AG04449 (cell line): ENCODE data around the gene CCDC169.

Experiments used
- CTCF ChIA-PET: fragments of 350-600 bp; formaldehyde crosslinking; extraction: SDS; loops from one replicate; lab custom pipeline; 2021; ENCODE audit warnings: antibody characterized with exemption; lab: Yijun Ruan, JAX
- POLR2A ChIA-PET: fragments of 400-600, 350-600 bp; formaldehyde crosslinking; extraction: SDS; loops from one replicate; lab custom pipeline; 2020; ENCODE audit warnings: antibody characterized with exemption, inconsistent platforms; lab: Yijun Ruan, JAX
- DNase-seq: peaks from one replicate; pipeline ENCODE4 v3.0.0-alpha.2; 2010; ENCODE audit warnings: low read depth, low spot score
- H3K4me3 ChIP-seq: 2 replicates; pipeline ENCODE4 v1.5.1; 2011; ENCODE audit warnings: low read depth, mild to moderate bottlenecking, control low read depth, low read length
- TF ChIP-seq, protein P1 (sequence below): IDR thresholded peaks from one replicate; pipeline ENCODE4 v1.5.1; 2011; ENCODE audit warnings: mild to moderate bottlenecking, moderate library complexity, low read length, control low read depth, inconsistent platforms; ENCODE audit not compliant: insufficient read depth; ENCODE audit errors: missing control alignments

CCDC169 gene

DNA sequence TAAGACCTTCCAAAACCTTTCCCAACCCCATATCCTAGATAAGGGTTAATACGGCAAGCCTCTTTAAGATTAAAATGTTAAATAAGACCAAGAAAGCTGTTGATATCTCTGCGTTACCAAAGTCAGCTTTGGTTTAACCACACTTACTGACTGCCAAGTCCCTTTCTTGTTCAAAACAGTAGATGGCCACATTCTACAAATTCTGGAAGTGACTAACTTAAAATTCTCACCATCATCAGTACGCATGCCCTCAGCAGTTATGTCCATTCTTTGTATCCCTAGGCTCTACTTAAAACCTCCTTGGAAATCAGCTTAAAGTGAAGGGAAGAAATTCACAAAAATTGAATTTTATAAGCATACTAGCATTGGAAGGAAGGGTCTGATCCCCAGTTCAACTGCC lies 106.8 kb downstream of the CCDC169 start:
- DNase-seq = no peak
- TF ChIP-seq, protein P1, sequence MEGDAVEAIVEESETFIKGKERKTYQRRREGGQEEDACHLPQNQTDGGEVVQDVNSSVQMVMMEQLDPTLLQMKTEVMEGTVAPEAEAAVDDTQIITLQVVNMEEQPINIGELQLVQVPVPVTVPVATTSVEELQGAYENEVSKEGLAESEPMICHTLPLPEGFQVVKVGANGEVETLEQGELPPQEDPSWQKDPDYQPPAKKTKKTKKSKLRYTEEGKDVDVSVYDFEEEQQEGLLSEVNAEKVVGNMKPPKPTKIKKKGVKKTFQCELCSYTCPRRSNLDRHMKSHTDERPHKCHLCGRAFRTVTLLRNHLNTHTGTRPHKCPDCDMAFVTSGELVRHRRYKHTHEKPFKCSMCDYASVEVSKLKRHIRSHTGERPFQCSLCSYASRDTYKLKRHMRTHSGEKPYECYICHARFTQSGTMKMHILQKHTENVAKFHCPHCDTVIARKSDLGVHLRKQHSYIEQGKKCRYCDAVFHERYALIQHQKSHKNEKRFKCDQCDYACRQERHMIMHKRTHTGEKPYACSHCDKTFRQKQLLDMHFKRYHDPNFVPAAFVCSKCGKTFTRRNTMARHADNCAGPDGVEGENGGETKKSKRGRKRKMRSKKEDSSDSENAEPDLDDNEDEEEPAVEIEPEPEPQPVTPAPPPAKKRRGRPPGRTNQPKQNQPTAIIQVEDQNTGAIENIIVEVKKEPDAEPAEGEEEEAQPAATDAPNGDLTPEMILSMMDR = no peak
- POLR2A ChIA-PET = no interaction called here
- CTCF ChIA-PET = no interaction called here
- H3K4me3 ChIP-seq = no peak overlapping the region

DNA sequence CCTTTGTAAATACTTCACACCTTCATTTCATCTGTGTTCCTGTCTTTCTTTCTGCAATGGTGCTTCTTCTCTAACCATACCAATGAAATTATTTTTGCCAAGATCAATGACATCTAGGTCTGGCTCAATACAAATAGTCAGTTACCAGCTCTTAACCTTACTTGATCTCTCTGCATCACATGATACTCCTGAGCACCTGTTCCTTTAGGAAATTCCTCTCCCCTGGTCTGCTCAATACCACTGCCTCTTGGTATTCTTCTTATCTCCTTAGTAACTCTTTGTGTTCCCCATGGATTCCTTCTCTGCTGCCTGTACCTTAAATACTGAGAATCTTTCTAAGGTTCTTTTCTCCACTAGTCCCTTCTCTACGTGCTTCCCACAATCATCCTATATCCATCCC lies 109.2 kb downstream of the CCDC169 start:
- POLR2A ChIA-PET = no interaction called here
- DNase-seq = no peak
- CTCF ChIA-PET = no interaction called here
- TF ChIP-seq, protein P1 = no peak
- no peak overlapping the region for H3K4me3 ChIP-seq

DNA sequence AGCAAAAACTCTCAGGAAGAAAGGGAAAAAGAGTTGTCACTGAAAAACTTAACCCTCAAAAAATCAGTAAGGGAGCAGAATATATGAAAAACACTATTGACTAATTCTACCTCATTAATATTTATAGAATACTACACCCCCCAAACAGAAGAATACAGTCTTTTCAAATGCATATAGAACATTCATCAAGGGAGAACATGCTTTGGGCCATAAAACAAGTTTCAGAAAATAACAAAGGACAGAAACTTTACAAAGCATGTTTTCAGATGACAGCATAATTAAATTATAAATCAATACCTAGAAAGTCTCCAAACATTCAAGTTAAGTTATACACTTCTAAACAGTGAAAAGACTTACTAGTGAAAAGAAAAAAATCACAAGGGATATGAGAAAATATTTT lies 113.7 kb downstream of the CCDC169 start:
- H3K4me3 ChIP-seq = no peak overlapping the region
- CTCF ChIA-PET = no interaction called here
- TF ChIP-seq, protein P1 = no peak
- POLR2A ChIA-PET = no interaction called here
- DNase-seq = no peak
